Endothelial cell of umbilical vein (primary cell): ENCODE results near the gene NR3C2. TPM values are rescaled to one million over a fixed set of nuclear protein-coding genes. Genes with fewer than 3 reads are reported as not detected.

Experiments
- BruUV-seq: library from RNA; stranded (reverse); fragments of 400-500 nt; replicated peaks from 2 replicates; lab custom pipeline; 2021; lab: Mats Ljungman, UMichigan
- CTCF ChIA-PET: fragments of 300-600, 350-600 bp; sonication (Branson Sonifier 250); formaldehyde crosslinking; loops from one replicate; lab custom pipeline; 2021; ENCODE audit warnings: antibody characterized with exemption, inconsistent platforms; lab: Charles Lee
- POLR2A ChIA-PET: fragments of 300-600, 350-600 bp; sonication (Branson Sonifier 250); formaldehyde crosslinking; loops from one replicate; lab custom pipeline; 2021; ENCODE audit warnings: antibody characterized with exemption, inconsistent platforms; lab: Charles Lee
- DNase-seq: peaks from one replicate; pipeline ENCODE4 v3.0.0-alpha.2; 2011; ENCODE audit warnings: low read depth, low spot score
- FAIRE-seq: peaks from 2 replicates; lab custom pipeline; 2011; peaks lifted over from hg19 to GRCh38; lab: Jason Lieb, UNC
- H2AFZ ChIP-seq: 2 replicates; pipeline ENCODE4 v1.6.0; 2012; ENCODE audit warnings: low read depth, low read length, control low read depth, inconsistent platforms
- H3K27ac ChIP-seq: 2 replicates; pipeline ENCODE4 v1.5.1; 2011; ENCODE audit warnings: low read depth, mild to moderate bottlenecking, control low read depth, low read length, moderate library complexity; ENCODE audit not compliant: insufficient read depth
- H3K27me3 ChIP-seq, 2 experiments: 2 replicates each; pipeline versions ENCODE4 v1.6.0 to v1.6.1; 2011; ENCODE audit warnings: low read length in 2 of 2, mixed read lengths in 1 of 2; ENCODE audit not compliant: control insufficient read depth in 2 of 2, insufficient read depth in 2 of 2
- H3K36me3 ChIP-seq, 2 experiments: 2 replicates in 1 of 2; 3 replicates in 1 of 2; pipeline ENCODE4 v1.5.1; 2011; ENCODE audit warnings: low read length in 2 of 2, mild to moderate bottlenecking in 1 of 2, moderate library complexity in 1 of 2; ENCODE audit not compliant: control insufficient read depth in 2 of 2, insufficient read depth in 2 of 2; ENCODE audit errors: extremely low read depth in 1 of 2
- H3K4me1 ChIP-seq: 3 replicates; pipeline ENCODE4 v1.5.1; 2011; ENCODE audit warnings: mild to moderate bottlenecking, low read length; ENCODE audit not compliant: control insufficient read depth, insufficient read depth; ENCODE audit errors: extremely low read depth
- H3K4me2 ChIP-seq: 2 replicates; pipeline ENCODE4 v1.6.1; 2011; ENCODE audit warnings: low read length, control low read depth, mixed read lengths; ENCODE audit not compliant: insufficient read depth
- H3K4me3 ChIP-seq, 3 experiments: fragments of 200-600 bp in 1 of 3; sonication (generic), shearing (Covaris generic) in 1 of 3; replicated peaks in 1 of 3; 2 replicates each; pipeline ENCODE4 v1.5.1; 2011 to 2016; ENCODE audit warnings: control low read depth in 3 of 3, low read length in 3 of 3, mild to moderate bottlenecking in 2 of 3, inconsistent platforms in 1 of 3, low read depth in 1 of 3, moderate library complexity in 1 of 3; ENCODE audit not compliant: insufficient read depth in 1 of 3
- H3K79me2 ChIP-seq: 2 replicates; pipeline ENCODE4 v1.6.0; 2012; ENCODE audit warnings: low read length, inconsistent platforms; ENCODE audit not compliant: control insufficient read depth, insufficient read depth
- H3K9ac ChIP-seq: replicated peaks from 2 replicates; pipeline ENCODE3; 2011; ENCODE audit warnings: low read length, control low read depth; ENCODE audit not compliant: insufficient read depth; ENCODE audit errors: extremely low read depth
- H3K9me1 ChIP-seq: replicated peaks from 3 replicates; pipeline ENCODE4 v1.6.0; 2011; ENCODE audit warnings: mild to moderate bottlenecking, low read length; ENCODE audit not compliant: control insufficient read depth, insufficient read depth; ENCODE audit errors: extremely low read depth
- H3K9me3 ChIP-seq: replicated peaks from 2 replicates; pipeline ENCODE4 v1.5.1; 2012; ENCODE audit warnings: low read length, inconsistent platforms; ENCODE audit not compliant: control insufficient read depth, insufficient read depth
- H4K20me1 ChIP-seq: replicated peaks from 2 replicates; pipeline ENCODE3; 2011; ENCODE audit warnings: mild to moderate bottlenecking, low read length; ENCODE audit not compliant: control insufficient read depth, insufficient read depth; ENCODE audit errors: extremely low read depth
- FOS ChIP-seq: IDR thresholded peaks from 2 replicates; pipeline ENCODE4 v1.6.1; 2011; ENCODE audit warnings: mild to moderate bottlenecking, low read length, moderate library complexity, borderline replicate concordance; ENCODE audit not compliant: insufficient read depth
- GATA2 ChIP-seq: IDR thresholded peaks from 2 replicates; pipeline ENCODE4 v1.7.0; 2011; ENCODE audit warnings: low read depth, mild to moderate bottlenecking, moderate library complexity, mixed read lengths, low read length; ENCODE audit not compliant: insufficient read length, insufficient read depth
- JUN ChIP-seq: IDR thresholded peaks from 2 replicates; pipeline ENCODE4 v1.6.1; 2011; ENCODE audit warnings: borderline replicate concordance, low read depth; ENCODE audit not compliant: insufficient read length, insufficient read depth
- POLR2A ChIP-seq: IDR thresholded peaks from 2 replicates; pipeline ENCODE4 v1.6.1; 2012; ENCODE audit warnings: low read depth, mild to moderate bottlenecking, control low read depth, low read length
- POLR2AphosphoS5 ChIP-seq: IDR thresholded peaks from 2 replicates; pipeline ENCODE4 v1.6.1; 2012; ENCODE audit warnings: low read depth, mild to moderate bottlenecking, control low read depth, low read length, moderate library complexity; ENCODE audit not compliant: insufficient read depth
- dilution Hi-C: fragments of 300-500 bp; cut with MboI; formaldehyde crosslinking; loops from one replicate; pipeline ENCODE4 v1.15.0; 2019; ENCODE audit warnings: low sequenced_read_pairs; ENCODE audit not compliant: extremely low pct_ligation_motif_present
- intact Hi-C: fragments of 100-400 bp; cut with micrococcal nuclease; formaldehyde crosslinking; loops from one replicate; pipeline ENCODE4 v1.10.0; 2022
- polyA plus RNA-seq, 4 experiments: library from polyadenylated mRNA; depleted of rRNA in 3 of 4; stranded (reverse) in 3 of 4; unstranded in 1 of 4; fragments of >200 nt; gene quantifications; 2 replicates each; pipeline versions ENCODE4 v1.2.1 to v1.2.3, GENCODE V29; 2011 to 2012; ENCODE audit warnings: missing spikeins in 1 of 4
- total RNA-seq: library from RNA; stranded (reverse); gene quantifications from 2 replicates; pipeline ENCODE4 v1.2.3, GENCODE V29; 2021
- TF ChIP-seq, protein P1 (sequence below): IDR thresholded peaks from 2 replicates; pipeline ENCODE4 v1.6.1; 2011; ENCODE audit not compliant: insufficient read depth, insufficient read length

The NR3C2 gene
- total and polyA plus RNA-seq, 2 donors (not counting 3 experiments of a cell fraction or from before 2014, with no cell fraction given), result 4.8 to 16.4 TPM

DNA sequence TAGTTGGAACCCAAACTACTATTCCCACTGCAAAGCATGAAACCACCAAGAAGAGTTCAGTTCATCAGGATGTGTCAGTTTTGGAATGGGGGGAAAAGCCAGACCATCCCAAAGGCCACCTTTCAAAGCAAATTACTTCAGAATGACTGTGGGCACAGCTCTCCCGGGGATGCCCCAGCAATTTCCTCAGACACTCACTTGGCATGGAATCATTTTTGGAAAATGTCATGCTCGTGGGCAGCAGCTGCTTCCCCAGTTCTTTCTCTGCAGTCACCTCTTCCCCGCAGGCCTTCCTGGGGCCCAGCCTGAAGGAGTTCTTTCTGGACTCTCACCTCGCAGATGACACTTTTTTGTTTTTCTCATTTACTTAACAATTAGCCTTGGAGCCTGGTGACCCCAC, 350.3 kb downstream of the NR3C2 start:
- dilution Hi-C loops (no loop called here), intact Hi-C loops (no loop called here)
- no peak overlapping the region for H2AFZ ChIP-seq
- FAIRE-seq (no peak), DNase-seq (no peak)
- no peak overlapping the region for H3K4me3 ChIP-seq
- H3K4me2 ChIP-seq, result no peak overlapping the region
- no peak overlapping the region for H3K27ac ChIP-seq
- TF ChIP-seq FOS (no peak), GATA2 (no peak), POLR2AphosphoS5 (no peak), JUN (no peak), POLR2A (no peak)
- TF ChIP-seq, protein P1, sequence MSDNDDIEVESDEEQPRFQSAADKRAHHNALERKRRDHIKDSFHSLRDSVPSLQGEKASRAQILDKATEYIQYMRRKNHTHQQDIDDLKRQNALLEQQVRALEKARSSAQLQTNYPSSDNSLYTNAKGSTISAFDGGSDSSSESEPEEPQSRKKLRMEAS, result no peak
- H3K9ac ChIP-seq, result no peak overlapping the region
- no peaks in the 10 kb centered on the region for H3K4me1 ChIP-seq
- BruUV-seq, result no TSS peak
- POLR2A ChIA-PET, result no interaction called here
- no peaks in the 10 kb centered on the region for H3K9me3 ChIP-seq
- H4K20me1 ChIP-seq, result no peaks in the 10 kb centered on the region
- CTCF ChIA-PET, result interaction anchor here (1.0 kb wide), 1 partner anchor 108 kb away, joined by 4 read pairs; no protein-coding TSS in a partner anchor
- no peaks in the 10 kb centered on the region for H3K36me3 ChIP-seq
- no peaks in the 10 kb centered on the region for H3K9me1 ChIP-seq
- H3K79me2 ChIP-seq, result no peaks in the 10 kb centered on the region
- no peaks in the 10 kb centered on the region for H3K27me3 ChIP-seq
